Activated T-cell treated with anti-CD3 and anti-CD28 coated beads, Interleukin-2, amount 50 U/mL, for 72 hours (primary cell): ENCODE data around the gene SH3RF3. TPM values are rescaled to one million over a fixed set of nuclear protein-coding genes. Genes with fewer than 3 reads are reported as not detected.
"Not testable (repeated sequence)": the region's sequence is repeated elsewhere in the genome, so short reads cannot be mapped to it uniquely, and the experiment has no call there.

ENCODE experiments used
- ATAC-seq, 2 donors: fragments of 150-1000 bp; cut with Tn5 transposase; replicated peaks in 1 of 2; 2 replicates each; pipeline ENCODE4 v1.10.0; 2021; ENCODE audit warnings: moderate library complexity in 2 of 2, mild to moderate bottlenecking in 1 of 2
- DNase-seq, 2 donors: peaks; one replicate each; pipeline ENCODE4 v3.0.0; 2021 to 2022; ENCODE audit warnings: mixed read lengths in 1 of 2
- H3K27ac Mint-ChIP-seq: one replicate; pipeline ENCODE4 v1.8.0; 2022; ENCODE audit warnings: mild to moderate bottlenecking, moderate library complexity, mixed read lengths
- H3K27me3 Mint-ChIP-seq: one replicate; pipeline ENCODE4 v1.8.0; 2022; ENCODE audit warnings: low read depth, mixed read lengths
- H3K36me3 Mint-ChIP-seq, 2 donors: one replicate each; pipeline ENCODE4 v1.8.0; 2022; ENCODE audit warnings: mixed read lengths in 2 of 2, mild to moderate bottlenecking in 1 of 2; ENCODE audit not compliant: insufficient read depth in 2 of 2
- H3K4me1 Mint-ChIP-seq: one replicate; pipeline ENCODE4 v1.8.0; 2022; ENCODE audit warnings: low read depth, mixed read lengths
- H3K4me3 Mint-ChIP-seq, 2 donors: one replicate each; pipeline ENCODE4 v1.8.0; 2022; ENCODE audit warnings: mild to moderate bottlenecking in 2 of 2, mixed read lengths in 2 of 2, moderate library complexity in 2 of 2
- H3K9me3 Mint-ChIP-seq, 2 donors: one replicate each; pipeline ENCODE4 v1.8.0; 2022; ENCODE audit warnings: mixed read lengths in 2 of 2
- total RNA-seq, 2 donors: library from RNA; stranded (reverse); gene quantifications; one replicate each; pipeline ENCODE4 v1.2.3, GENCODE V29; 2022

The SH3RF3 gene
- total RNA-seq, 2 donors from 2014 or later = 1.0 to 1.2 TPM

- Mint-ChIP-seq H3K9me3 (peaks cover 0 to 2% of the 10 kb centered on the region in 2 donors), H3K27me3 (peaks cover 16% of the 10 kb centered on the region), H3K36me3 (no peaks in the 10 kb centered on the region), H3K4me1 (no peaks in the 10 kb centered on the region), H3K4me3 (no peak overlapping the region), H3K27ac (no peak overlapping the region)
- ATAC-seq = no peak
- no peak for DNase-seq
Observed at GRCh38 chr2:109535217-109535946, 406.4 kb downstream of the SH3RF3 start.

GRCh38 chr2:109536556-109536955 lies 407.6 kb downstream of the SH3RF3 start:
- H3K36me3 Mint-ChIP-seq = not testable (repeated sequence)

GRCh38 chr2:109537565-109538222 lies 408.7 kb downstream of the SH3RF3 start:
- no peaks in the 10 kb centered on the region for H3K4me1 Mint-ChIP-seq

More at GRCh38 chr2:109536556-109536955, 407.6 kb downstream of the SH3RF3 start:
- not testable (repeated sequence) for H3K4me1 Mint-ChIP-seq, H3K9me3 Mint-ChIP-seq, H3K27ac Mint-ChIP-seq, H3K4me3 Mint-ChIP-seq, ATAC-seq, DNase-seq
- H3K27me3 Mint-ChIP-seq = peaks cover 12% of the 10 kb centered on the region

GRCh38 chr2:109538546-109538945 lies 409.5 kb downstream of the SH3RF3 start:
- H3K4me1 Mint-ChIP-seq = no peaks in the 10 kb centered on the region
- no peaks in the 10 kb centered on the region for H3K36me3 Mint-ChIP-seq
- peaks cover 12% of the 10 kb centered on the region for H3K27me3 Mint-ChIP-seq
- H3K4me3 Mint-ChIP-seq = no peak overlapping the region
- DNase-seq (no peak), ATAC-seq (no peak)
- no peak overlapping the region for H3K27ac Mint-ChIP-seq
- peaks cover 0 to 2% of the 10 kb centered on the region in 2 donors for H3K9me3 Mint-ChIP-seq

More at GRCh38 chr2:109537565-109538222, 408.7 kb downstream of the SH3RF3 start:
- Mint-ChIP-seq H3K36me3 (no peaks in the 10 kb centered on the region), H3K27ac (no peak overlapping the region), H3K4me3 (no peak overlapping the region), H3K9me3 (peaks cover 0 to 2% of the 10 kb centered on the region in 2 donors), H3K27me3 (peaks cover 12% of the 10 kb centered on the region)
- ATAC-seq = no peak
- DNase-seq = no peak

- H3K36me3 Mint-ChIP-seq = no peaks in the 10 kb centered on the region
- no peak overlapping the region for H3K4me3 Mint-ChIP-seq
- no peak for ATAC-seq
- H3K4me1 Mint-ChIP-seq = no peaks in the 10 kb centered on the region
- no peaks in the 10 kb centered on the region for H3K27me3 Mint-ChIP-seq
- H3K9me3 Mint-ChIP-seq = no peaks in the 10 kb centered on the region
- DNase-seq = no peak
- H3K27ac Mint-ChIP-seq = no peak overlapping the region
Observed at GRCh38 chr2:109542384-109542783, 413.4 kb downstream of the SH3RF3 start.

GRCh38 chr2:109545828-109546713 lies 417.1 kb downstream of the SH3RF3 start:
- ATAC-seq = peak; percentile 65 to 75
- H3K4me1 Mint-ChIP-seq = peaks cover 6% of the 10 kb centered on the region

GRCh38 chr2:109547280-109547679 lies 418.3 kb downstream of the SH3RF3 start:
- H3K36me3 Mint-ChIP-seq = no peaks in the 10 kb centered on the region
- DNase-seq (no peak), ATAC-seq (no peak)
- H3K27ac Mint-ChIP-seq = no peak overlapping the region
- no peaks in the 10 kb centered on the region for H3K27me3 Mint-ChIP-seq
- H3K4me1 Mint-ChIP-seq = peaks cover 6% of the 10 kb centered on the region
- H3K9me3 Mint-ChIP-seq = no peaks in the 10 kb centered on the region
- H3K4me3 Mint-ChIP-seq = no peak overlapping the region

More at GRCh38 chr2:109545828-109546713, 417.1 kb downstream of the SH3RF3 start:
- H3K27me3 Mint-ChIP-seq = no peaks in the 10 kb centered on the region
- H3K36me3 Mint-ChIP-seq = no peaks in the 10 kb centered on the region
- no peaks in the 10 kb centered on the region for H3K9me3 Mint-ChIP-seq
- peak; percentile 53 to 58 for DNase-seq
- no peak overlapping the region for H3K4me3 Mint-ChIP-seq
- H3K27ac Mint-ChIP-seq = no peak overlapping the region

- DNase-seq = no peak
- no peaks in the 10 kb centered on the region for H3K9me3 Mint-ChIP-seq
- ATAC-seq = no peak
- H3K4me3 Mint-ChIP-seq = no peak overlapping the region
- no peak overlapping the region for H3K27ac Mint-ChIP-seq
- H3K27me3 Mint-ChIP-seq = no peaks in the 10 kb centered on the region
- no peaks in the 10 kb centered on the region for H3K36me3 Mint-ChIP-seq
- peaks cover 6% of the 10 kb centered on the region for H3K4me1 Mint-ChIP-seq
Observed at GRCh38 chr2:109549016-109549590, 420.1 kb downstream of the SH3RF3 start.

Other genes starting within 250 kb of the SH3RF3 start
- gene EDAR, start 140.0 kb upstream of the SH3RF3 start, total RNA-seq = 1 to 10 TPM in 1 of 2 donors, under 1 TPM in 1; 0.28 to 1.4 TPM